AG10803 (cell line): ENCODE results near the gene MAN1C1.

Experiments used
- DNase-seq: peaks from one replicate; pipeline ENCODE4 v3.0.0; 2010; ENCODE audit warnings: low read depth
- H3K4me3 ChIP-seq: 2 replicates; pipeline ENCODE4 v1.5.1; 2011; ENCODE audit warnings: mild to moderate bottlenecking, low read length, control low read depth
- TF ChIP-seq, protein P1 (sequence below): conservative IDR thresholded peaks from 2 replicates; pipeline ENCODE4 v1.5.1; 2011; ENCODE audit warnings: mild to moderate bottlenecking, low read length, control low read depth, inconsistent platforms

Gene MAN1C1

DNA sequence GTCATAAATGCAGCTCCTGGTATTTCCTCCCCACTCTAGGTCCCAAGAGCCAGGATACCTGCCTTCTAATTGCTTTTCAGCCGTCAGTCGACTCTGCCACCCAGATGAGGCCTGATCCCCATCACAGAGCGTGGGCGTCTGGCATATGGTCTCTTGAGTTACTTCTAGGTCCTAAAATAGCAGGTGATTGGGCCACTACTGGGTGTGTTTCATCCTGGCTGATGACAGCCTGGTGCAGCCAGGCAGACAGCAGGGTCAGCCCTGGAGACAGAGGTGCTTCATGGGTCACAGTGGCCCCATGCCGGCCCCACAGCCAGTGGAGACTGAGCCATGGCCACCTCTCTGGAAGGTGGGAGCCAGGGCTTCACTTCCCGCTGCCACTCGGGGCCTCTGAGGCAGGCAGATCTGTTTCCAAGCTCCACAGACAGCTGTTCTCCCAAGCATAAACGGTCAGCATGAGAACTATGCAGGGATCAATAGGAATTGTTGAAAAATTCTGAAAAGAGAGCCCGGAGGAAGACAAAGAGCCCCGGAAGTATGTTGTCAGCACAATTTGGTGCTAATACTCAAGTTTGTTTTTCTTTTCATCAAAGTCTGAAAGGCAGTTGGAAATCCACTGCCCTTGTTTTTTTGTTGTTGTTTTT, 83.0 kb downstream of the MAN1C1 start:
- TF ChIP-seq, protein P1, sequence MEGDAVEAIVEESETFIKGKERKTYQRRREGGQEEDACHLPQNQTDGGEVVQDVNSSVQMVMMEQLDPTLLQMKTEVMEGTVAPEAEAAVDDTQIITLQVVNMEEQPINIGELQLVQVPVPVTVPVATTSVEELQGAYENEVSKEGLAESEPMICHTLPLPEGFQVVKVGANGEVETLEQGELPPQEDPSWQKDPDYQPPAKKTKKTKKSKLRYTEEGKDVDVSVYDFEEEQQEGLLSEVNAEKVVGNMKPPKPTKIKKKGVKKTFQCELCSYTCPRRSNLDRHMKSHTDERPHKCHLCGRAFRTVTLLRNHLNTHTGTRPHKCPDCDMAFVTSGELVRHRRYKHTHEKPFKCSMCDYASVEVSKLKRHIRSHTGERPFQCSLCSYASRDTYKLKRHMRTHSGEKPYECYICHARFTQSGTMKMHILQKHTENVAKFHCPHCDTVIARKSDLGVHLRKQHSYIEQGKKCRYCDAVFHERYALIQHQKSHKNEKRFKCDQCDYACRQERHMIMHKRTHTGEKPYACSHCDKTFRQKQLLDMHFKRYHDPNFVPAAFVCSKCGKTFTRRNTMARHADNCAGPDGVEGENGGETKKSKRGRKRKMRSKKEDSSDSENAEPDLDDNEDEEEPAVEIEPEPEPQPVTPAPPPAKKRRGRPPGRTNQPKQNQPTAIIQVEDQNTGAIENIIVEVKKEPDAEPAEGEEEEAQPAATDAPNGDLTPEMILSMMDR: no peak
- no peak overlapping the region for H3K4me3 ChIP-seq
- peak; percentile 28 for DNase-seq

- TF ChIP-seq, protein P1: no peak
- peak; percentile 87 for DNase-seq
These were observed 83.5 kb downstream of the MAN1C1 start for GRCh38 chr1:25700144-25700523.

DNA sequence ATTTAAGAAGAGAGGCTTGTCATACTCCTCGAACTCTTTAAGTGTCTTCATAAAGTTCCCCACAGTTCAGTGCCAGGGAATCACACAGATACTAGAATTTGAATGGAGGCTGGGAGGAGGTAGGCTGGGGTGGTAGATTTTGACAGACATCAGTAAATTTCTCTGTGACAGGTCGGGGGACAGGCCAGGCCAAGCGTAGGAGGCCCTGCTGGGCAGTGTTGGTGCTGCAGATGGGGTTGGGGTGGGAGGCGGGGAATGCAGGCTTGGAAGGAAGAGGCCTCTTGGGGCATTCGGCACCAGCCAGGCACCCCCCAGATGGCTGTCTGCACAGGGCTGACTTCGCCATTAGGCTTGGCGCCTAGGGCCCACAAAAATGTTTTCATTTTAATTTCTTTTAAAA, 84.0 kb downstream of the MAN1C1 start:
- TF ChIP-seq, protein P1: peak; percentile 32
- no peak overlapping the region for H3K4me3 ChIP-seq
- no peak for DNase-seq

More at GRCh38 chr1:25700144-25700523, 83.5 kb downstream of the MAN1C1 start:
- H3K4me3 ChIP-seq: no peak overlapping the region

DNA sequence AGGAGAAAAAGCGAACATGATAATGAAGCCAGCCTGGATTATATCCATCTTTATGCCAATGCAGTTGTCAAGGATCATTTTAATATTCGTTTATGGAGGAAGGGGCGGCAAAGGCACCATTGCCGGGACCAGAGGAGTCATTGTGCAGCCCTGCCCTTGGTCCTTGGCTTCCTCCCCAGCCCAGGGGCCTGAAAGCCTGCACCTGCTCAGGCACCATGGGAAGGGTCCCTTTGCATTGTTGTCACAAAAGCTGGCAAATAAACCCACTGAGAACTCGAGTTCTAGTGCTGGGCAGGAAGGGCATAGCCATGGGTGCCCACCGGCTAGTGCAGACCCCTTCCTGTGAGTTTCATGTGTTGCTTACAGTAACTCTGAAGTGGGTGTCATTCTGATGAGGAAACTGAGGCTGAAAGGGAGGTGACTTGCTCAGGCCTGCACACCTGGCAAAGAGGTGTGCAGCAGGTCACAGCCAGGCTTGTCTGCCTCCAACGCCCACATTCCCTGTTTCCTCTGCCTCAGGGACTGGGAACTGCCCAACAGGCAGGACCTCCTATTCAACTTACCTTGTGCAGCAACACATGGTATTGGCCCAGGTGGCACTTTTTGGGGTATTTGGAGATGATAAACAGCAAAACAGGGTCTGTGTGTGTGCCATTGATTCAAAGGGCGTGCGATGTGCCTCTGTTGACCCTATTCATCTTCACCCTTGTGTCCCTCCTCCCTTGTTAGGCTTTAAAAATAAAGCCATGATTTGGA, 84.6 kb downstream of the MAN1C1 start:
- DNase-seq: no peak
- TF ChIP-seq, protein P1: no peak
- H3K4me3 ChIP-seq: no peak overlapping the region

GRCh38 chr1:25702101-25702775, 85.6 kb downstream of the MAN1C1 start:
- H3K4me3 ChIP-seq: no peak overlapping the region
- TF ChIP-seq, protein P1: no peak
- peak; percentile 58 for DNase-seq

DNA sequence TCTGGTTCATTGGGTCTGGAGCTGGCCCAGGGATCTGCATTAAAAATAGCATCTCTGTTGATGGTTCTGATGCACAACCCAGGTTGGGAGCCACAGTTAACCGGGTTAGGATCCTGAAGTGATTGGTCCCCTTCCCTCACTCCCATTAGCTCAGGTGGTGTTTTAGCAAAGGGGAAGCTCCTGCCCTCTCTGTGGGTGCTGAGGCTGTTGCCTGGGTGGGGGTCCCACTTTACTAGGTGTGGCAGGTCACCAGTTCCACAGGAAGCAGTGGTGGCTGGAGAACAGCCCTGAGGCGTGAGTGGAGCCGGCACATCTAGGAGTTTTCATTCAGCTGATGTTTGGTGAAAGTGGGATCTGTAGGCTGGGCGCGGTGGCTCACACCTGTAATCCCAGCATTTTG, 86.5 kb downstream of the MAN1C1 start:
- no peak for DNase-seq
- TF ChIP-seq, protein P1: no peak
- H3K4me3 ChIP-seq: no peak overlapping the region
